Fibroblast of lung (primary cell): ENCODE results near the gene OR10A3. TPM values are rescaled to one million over a fixed set of nuclear protein-coding genes. Genes with fewer than 3 reads are reported as not detected.

ENCODE experiments used
- DNase-seq, 2 donors: peaks; one replicate each; pipeline versions ENCODE4 v3.0.0 to v3.0.0-alpha.2; 2010; ENCODE audit warnings: low read depth in 2 of 2
- H2AFZ ChIP-seq: 2 replicates; pipeline ENCODE4 v1.5.1; 2012; ENCODE audit warnings: low read length, control low read depth, inconsistent platforms
- H3K27ac ChIP-seq: 2 replicates; pipeline ENCODE4 v1.5.1; 2011; ENCODE audit warnings: low read length, control low read depth; ENCODE audit not compliant: insufficient read depth
- H3K27me3 ChIP-seq: 2 replicates; pipeline ENCODE4 v1.5.1; 2011; ENCODE audit warnings: mild to moderate bottlenecking, low read length; ENCODE audit not compliant: control insufficient read depth, insufficient read depth
- H3K36me3 ChIP-seq: 2 replicates; pipeline ENCODE4 v1.5.1; 2011; ENCODE audit warnings: low read length; ENCODE audit not compliant: control insufficient read depth, insufficient read depth
- H3K4me1 ChIP-seq: 2 replicates; pipeline ENCODE4 v1.5.1; 2011; ENCODE audit warnings: low read length; ENCODE audit not compliant: control insufficient read depth, insufficient read depth; ENCODE audit errors: extremely low read depth
- H3K4me2 ChIP-seq: 2 replicates; pipeline ENCODE4 v1.5.1; 2011; ENCODE audit warnings: low read length, control low read depth; ENCODE audit not compliant: insufficient read depth; ENCODE audit errors: extremely low read depth
- H3K4me3 ChIP-seq, 4 experiments: fragments of 200-600 bp in 1 of 4; sonication (generic) in 1 of 4; replicated peaks in 1 of 4; 2 replicates each; pipeline ENCODE4 v1.5.1; 2011 to 2016; ENCODE audit warnings: low read length in 4 of 4, low read depth in 3 of 4, mild to moderate bottlenecking in 3 of 4, control low read depth in 2 of 4, inconsistent platforms in 1 of 4, mixed read lengths in 1 of 4; ENCODE audit not compliant: insufficient read depth in 1 of 4; ENCODE audit errors: control extremely low read depth in 1 of 4
- H3K79me2 ChIP-seq: 2 replicates; pipeline ENCODE4 v1.5.1; 2012; ENCODE audit warnings: mild to moderate bottlenecking, low read length, inconsistent platforms; ENCODE audit not compliant: control insufficient read depth, insufficient read depth
- H3K9ac ChIP-seq: 2 replicates; pipeline ENCODE4 v1.5.1; 2011; ENCODE audit warnings: mild to moderate bottlenecking, low read length, control low read depth; ENCODE audit not compliant: insufficient read depth
- H3K9me3 ChIP-seq: 2 replicates; pipeline ENCODE4 v1.5.1; 2012; ENCODE audit warnings: low read depth, low read length; ENCODE audit not compliant: control insufficient read depth, insufficient read depth
- H4K20me1 ChIP-seq: 2 replicates; pipeline ENCODE4 v1.5.1; 2011; ENCODE audit warnings: low read length; ENCODE audit not compliant: control insufficient read depth, insufficient read depth; ENCODE audit errors: extremely low read depth
- CTCF ChIP-seq, 2 donors: IDR thresholded peaks in 1 of 2; conservative IDR thresholded peaks in 1 of 2; 1 replicate in 1 of 2; 2 replicates in 1 of 2; pipeline ENCODE4 v1.5.1; 2011 to 2012; ENCODE audit warnings: low read length in 2 of 2, control low read depth in 1 of 2, inconsistent platforms in 1 of 2, low read depth in 1 of 2, mild to moderate bottlenecking in 1 of 2
- EZH2 ChIP-seq: IDR thresholded peaks from 2 replicates; pipeline ENCODE4 v1.5.1; 2012; ENCODE audit warnings: low read length, control low read depth, mild to moderate bottlenecking; ENCODE audit errors: missing control alignments
- polyA plus RNA-seq, 2 donors: library from polyadenylated mRNA; depleted of rRNA in 1 of 2; stranded (reverse) in 1 of 2; unstranded in 1 of 2; fragments of >200 nt; gene quantifications; 2 replicates each; pipeline ENCODE4 v1.2.1, GENCODE V29; 2011 to 2012; ENCODE audit warnings: missing spikeins in 1 of 2
- total RNA-seq: library from RNA; depleted of rRNA; stranded (reverse); fragments of >200 nt; gene quantifications from 2 replicates; pipeline ENCODE4 v1.2.1, GENCODE V29; 2014

The OR10A3 gene
- total and polyA plus RNA-seq, 2 donors (not counting 1 experiment from before 2014, with no cell fraction given), result 0.07 to 0.17 TPM

DNA sequence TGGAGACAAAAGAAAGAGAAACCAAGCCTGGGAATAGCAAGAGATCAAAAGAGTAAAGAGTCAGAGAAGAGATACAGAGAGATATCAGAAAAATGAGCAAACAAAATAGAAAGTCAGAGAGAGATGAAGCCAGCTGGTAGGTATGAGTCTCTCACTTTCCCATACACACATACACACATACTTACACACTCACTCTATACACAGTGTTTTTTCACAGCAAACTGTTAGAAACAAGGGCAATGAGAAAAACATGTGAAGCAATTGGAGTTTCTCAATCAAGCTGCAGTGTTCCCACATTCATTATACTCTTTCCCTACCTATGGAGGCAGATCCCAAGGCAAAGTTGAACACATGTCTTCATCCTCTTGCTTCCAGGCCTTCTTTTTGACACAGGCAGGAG is 26.3 kb upstream of the OR10A3 start:
- no peak overlapping the region for H3K9ac ChIP-seq
- no peaks in the 10 kb centered on the region for H3K36me3 ChIP-seq
- H4K20me1 ChIP-seq, result no peaks in the 10 kb centered on the region
- no peak overlapping the region for H3K4me3 ChIP-seq
- no peaks in the 10 kb centered on the region for H3K9me3 ChIP-seq
- H2AFZ ChIP-seq, result peak overlapping the region; percentile 41
- no peak overlapping the region for H3K4me2 ChIP-seq
- peaks cover 19% of the 10 kb centered on the region for H3K4me1 ChIP-seq
- peak; percentile 8 to 46 for DNase-seq
- TF ChIP-seq EZH2 (no peak), CTCF (conservative IDR thresholded peaks at IDR 0.05 in 1 of 2, IDR thresholded peaks at IDR 0.05 in 1 of 2; ENCODE audit: low read depth in 1 of 2, low read length in 2 of 2) (no peak)
- no peaks in the 10 kb centered on the region for H3K27me3 ChIP-seq
- no peaks in the 10 kb centered on the region for H3K79me2 ChIP-seq
- H3K27ac ChIP-seq, result peak overlapping the region; percentile 46

- no peaks in the 10 kb centered on the region for H3K79me2 ChIP-seq
- TF ChIP-seq EZH2 (no peak), CTCF (conservative IDR thresholded peaks at IDR 0.05 in 1 of 2, IDR thresholded peaks at IDR 0.05 in 1 of 2; ENCODE audit: low read depth in 1 of 2, low read length in 2 of 2) (no peak)
- no peak overlapping the region for H3K4me3 ChIP-seq
- H3K9me3 ChIP-seq, result no peaks in the 10 kb centered on the region
- H3K4me1 ChIP-seq, result peaks cover 19% of the 10 kb centered on the region
- no peaks in the 10 kb centered on the region for H4K20me1 ChIP-seq
- no peaks in the 10 kb centered on the region for H3K27me3 ChIP-seq
- H2AFZ ChIP-seq, result no peak overlapping the region
- DNase-seq, result peak in 1 of 2 donors; percentile 71
- no peaks in the 10 kb centered on the region for H3K36me3 ChIP-seq
- no peak overlapping the region for H3K27ac ChIP-seq
- no peak overlapping the region for H3K4me2 ChIP-seq
- no peak overlapping the region for H3K9ac ChIP-seq
These were observed 25.6 kb upstream of the OR10A3 start for GRCh38 chr11:7967097-7967496.

- H3K4me3 ChIP-seq, result peak within 1 kb of the TSS in 1 of 4 experiments; percentile 0
- no peaks in the 10 kb centered on the region for H3K79me2 ChIP-seq
- no peaks in the 10 kb centered on the region for H3K9me3 ChIP-seq
- H3K27ac ChIP-seq, result peak within 1 kb of the TSS; percentile 85
- no peaks in the 10 kb centered on the region for H3K27me3 ChIP-seq
- peak within 1 kb of the TSS; percentile 44 for H3K4me2 ChIP-seq
- H4K20me1 ChIP-seq, result no peaks in the 10 kb centered on the region
- H3K9ac ChIP-seq, result peak within 1 kb of the TSS; percentile 21
- DNase-seq, result peak; percentile 66 to 86
- TF ChIP-seq EZH2 (no peak), CTCF (conservative IDR thresholded peaks at IDR 0.05 in 1 of 2, IDR thresholded peaks at IDR 0.05 in 1 of 2; ENCODE audit: low read depth in 1 of 2, low read length in 2 of 2) (no peak)
- H3K36me3 ChIP-seq, result no peaks in the 10 kb centered on the region
- H2AFZ ChIP-seq, result peak within 1 kb of the TSS; percentile 16
- H3K4me1 ChIP-seq, result peaks cover 19% of the 10 kb centered on the region
These were observed 23.9 kb upstream of the OR10A3 start, which contains the start of gene NLRP10 for GRCh38 chr11:7965386-7965785. TSS of gene NLRP10 (minus strand) at chr11:7965447. CDS start at chr11:7963495, 1,952 bp downstream.
